HG02938 (cell line): Measurements from ENCODE around the gene HPX.

Experiments used
- ATAC-seq: cut with Tn5 transposase; IDR thresholded peaks from one replicate; pipeline ENCODE4 v1.9.1; 2021; ENCODE audit warnings: mild to moderate bottlenecking, moderate library complexity; ENCODE audit not compliant: unreplicated experiment

The HPX gene, protein sequence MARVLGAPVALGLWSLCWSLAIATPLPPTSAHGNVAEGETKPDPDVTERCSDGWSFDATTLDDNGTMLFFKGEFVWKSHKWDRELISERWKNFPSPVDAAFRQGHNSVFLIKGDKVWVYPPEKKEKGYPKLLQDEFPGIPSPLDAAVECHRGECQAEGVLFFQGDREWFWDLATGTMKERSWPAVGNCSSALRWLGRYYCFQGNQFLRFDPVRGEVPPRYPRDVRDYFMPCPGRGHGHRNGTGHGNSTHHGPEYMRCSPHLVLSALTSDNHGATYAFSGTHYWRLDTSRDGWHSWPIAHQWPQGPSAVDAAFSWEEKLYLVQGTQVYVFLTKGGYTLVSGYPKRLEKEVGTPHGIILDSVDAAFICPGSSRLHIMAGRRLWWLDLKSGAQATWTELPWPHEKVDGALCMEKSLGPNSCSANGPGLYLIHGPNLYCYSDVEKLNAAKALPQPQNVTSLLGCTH

DNA sequence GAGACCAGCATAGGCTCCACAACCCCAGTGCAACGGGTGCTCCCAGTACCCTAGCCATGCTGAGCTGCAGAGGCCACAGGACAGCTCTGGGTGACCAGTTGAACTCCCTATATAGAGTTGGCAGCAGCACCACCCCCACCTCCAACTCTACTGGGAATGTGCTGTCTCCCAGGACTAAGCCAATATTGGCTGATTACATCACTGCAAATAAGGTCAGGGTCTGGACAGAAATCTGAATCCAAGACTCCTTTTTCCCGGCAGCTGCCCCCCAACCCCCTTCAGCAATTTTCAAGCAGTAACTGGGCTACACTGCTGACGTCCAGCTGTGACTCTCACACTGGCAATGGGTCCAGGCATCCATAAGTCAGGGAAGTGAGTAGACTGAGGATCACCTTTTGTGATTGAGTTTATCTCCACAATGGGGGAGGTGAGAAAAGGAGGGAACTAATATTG lies at the start of gene HPX:
Gene HPX (minus strand): TSS at position 82 of the 453 bp plus-strand sequence. CDS start 24 bp downstream, at position 58.
- ATAC-seq: no peak

DNA sequence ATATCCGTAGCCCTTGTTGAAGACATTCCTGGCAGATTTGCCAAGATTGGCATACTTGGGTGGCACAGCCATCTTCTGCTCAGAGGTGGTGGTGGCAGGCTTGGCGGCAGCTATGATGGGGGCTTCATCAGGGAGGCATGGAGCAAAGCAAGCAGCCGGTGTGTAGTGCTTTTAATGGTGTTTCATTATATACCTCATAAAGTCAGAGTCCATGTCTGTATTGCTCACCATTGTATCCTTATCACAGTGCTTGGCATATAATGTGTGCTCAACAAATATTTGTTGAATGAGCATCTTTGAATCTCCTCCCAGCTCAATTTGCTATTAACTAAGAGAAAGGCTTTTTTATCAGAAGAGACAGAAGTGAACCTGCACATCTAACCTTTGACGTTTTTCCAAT lies 48.5 kb upstream of the HPX start:
- no peak for ATAC-seq

DNA sequence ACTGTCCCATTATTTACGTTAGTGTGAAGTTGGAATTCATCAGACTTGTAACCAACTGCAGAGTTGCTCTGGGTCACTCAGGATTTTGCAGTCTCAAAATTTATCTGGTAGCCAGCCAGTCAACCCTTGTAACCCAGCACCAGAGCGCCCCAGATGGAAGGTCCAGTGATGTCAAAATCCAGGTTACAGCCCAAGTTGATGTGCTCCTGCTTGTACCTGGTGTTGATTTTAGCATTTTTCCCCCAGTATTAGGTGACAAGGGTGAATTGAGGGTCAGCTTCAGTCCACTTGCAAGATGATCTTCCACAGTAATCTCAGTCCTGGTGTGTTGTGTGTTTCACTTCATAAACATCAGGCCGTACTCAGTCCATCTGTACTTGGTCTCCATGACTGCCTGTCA lies 48.0 kb upstream of the HPX start:
- ATAC-seq: no peak

DNA sequence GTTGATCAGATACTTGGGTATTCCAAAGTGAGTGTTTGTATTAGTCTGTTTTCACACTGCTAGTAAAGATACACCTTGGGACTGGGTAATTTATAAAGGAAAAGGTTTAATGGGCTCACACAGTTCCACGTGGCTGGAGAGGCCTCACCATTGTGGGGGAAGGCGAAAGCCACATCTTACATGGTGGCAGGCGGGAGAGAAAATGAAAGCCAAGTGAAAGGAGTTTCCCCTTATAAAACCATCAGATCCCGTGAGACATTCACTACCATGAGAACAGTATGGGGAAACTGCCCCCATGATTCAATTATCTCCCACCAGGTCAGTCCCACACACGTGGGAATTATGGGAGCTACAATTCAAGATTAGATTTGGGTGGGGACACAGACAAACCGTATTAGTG lies 47.6 kb upstream of the HPX start:
- ATAC-seq: no peak

- no peak for ATAC-seq
Measured at GRCh38 chr11:6486938-6487337, 46.2 kb upstream of the HPX start.

DNA sequence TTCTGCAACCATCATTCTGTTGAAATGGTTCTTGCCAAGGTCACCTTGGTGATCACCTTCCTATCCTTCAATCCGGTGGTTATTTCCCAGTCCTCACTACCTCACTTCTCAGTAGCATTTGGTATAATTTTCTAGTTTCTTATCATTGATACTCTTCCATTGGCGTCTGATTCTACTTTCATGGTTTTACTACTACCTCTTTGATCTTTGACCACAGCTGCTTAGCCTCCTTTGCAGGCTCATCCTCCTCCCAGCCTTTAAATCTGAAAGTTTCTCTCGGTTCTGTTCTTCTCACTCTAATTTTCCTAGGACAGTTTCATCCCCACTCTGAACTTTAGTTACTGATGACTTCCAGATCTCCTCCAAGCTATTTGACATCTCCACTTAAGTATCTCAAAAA lies 45.5 kb upstream of the HPX start:
- ATAC-seq: no peak

- no peak for ATAC-seq
Measured at GRCh38 chr11:6485661-6486060, 44.9 kb upstream of the HPX start.

GRCh38 chr11:6483015-6483414 lies 42.2 kb upstream of the HPX start:
- ATAC-seq: no peak

DNA sequence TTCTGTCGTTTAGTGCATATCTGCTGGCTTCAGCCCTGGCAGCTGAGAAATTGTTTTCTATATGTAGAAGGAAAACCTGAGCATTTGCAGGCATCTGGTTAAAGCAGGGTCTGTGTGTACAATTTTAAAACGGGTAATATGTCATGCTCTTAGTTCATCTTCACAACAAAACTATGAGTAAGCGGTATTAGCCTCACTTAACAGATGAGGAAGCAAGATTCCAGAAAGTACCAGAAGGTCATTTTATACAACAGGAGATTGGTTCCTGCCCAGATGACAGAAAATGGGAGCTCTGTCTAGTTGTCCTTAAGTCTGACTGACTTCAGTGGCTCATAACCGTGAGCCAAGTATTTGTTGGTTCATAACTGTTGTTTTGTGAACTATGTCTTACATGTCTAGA lies 41.7 kb upstream of the HPX start:
- ATAC-seq: no peak

DNA sequence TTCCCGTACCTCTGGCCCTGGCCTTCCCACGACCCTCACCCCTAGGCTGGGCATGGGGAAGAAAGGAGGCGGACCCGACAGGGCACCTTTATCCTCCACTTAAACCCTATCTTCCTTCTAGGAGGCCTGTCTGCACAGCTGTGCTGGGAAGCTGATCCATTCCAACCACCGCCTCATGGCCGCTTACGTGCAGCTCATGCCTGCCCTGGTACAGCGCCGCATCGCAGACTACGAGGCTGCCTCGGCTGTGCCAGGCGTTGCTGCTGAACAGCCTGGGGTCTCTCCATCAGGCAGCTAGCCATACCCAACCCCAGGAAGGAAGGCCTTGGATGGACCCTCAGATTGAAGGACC lies 41.1 kb upstream of the HPX start:
- peak; percentile 2 for ATAC-seq

- peak; percentile 99 for ATAC-seq
Measured at GRCh38 chr11:6481012-6481923, 40.5 kb upstream of the HPX start, which contains the start of the genes ARFIP2 and TIMM10B. ARFIP2 (minus strand) TSS chr11:6481331; CDS start chr11:6480421, 910 bp downstream. TIMM10B (plus strand) TSS chr11:6481501; CDS start chr11:6481517, 16 bp downstream.

GRCh38 chr11:6480299-6480914 lies 39.6 kb upstream of the HPX start:
- no peak for ATAC-seq

DNA sequence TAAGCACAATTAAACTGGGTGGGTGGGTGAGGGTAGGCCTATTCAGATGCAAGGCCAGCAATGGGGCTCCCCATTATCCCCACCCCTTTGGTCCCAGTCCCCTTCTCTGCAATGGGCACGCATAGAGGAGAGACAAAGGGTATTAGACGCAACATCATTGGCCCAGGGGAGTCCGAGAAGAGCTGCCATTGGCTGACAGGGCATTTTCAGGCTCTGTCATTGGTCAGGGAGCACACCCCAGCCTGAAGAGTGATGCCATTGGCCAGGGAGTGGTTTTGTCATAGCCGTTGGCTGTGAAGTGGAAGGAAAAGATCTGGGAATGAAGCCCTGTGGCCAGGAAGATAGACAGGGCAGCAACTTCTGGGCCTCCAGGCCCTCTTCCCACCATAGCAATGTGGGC lies 35.8 kb upstream of the HPX start:
- no peak for ATAC-seq

DNA sequence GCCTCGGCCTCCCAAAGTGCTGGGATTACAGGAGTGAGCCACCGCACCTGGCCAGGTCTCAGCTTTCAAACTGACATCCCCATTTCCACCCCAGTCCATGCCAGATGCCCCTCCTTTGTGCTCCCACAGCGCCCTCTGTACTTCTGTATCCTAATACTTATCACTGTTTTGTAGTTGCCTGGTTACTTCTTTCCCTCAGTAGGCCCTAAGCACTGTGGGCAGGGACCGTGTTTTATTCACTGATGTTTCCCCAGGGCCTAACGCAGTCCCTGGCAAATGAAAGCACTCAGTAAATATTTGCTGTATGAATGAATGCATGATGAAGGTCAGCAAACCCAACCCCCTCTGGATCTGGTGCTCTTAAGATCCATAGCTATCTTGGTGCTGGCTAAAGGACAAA lies 35.1 kb upstream of the HPX start:
- no peak for ATAC-seq

DNA sequence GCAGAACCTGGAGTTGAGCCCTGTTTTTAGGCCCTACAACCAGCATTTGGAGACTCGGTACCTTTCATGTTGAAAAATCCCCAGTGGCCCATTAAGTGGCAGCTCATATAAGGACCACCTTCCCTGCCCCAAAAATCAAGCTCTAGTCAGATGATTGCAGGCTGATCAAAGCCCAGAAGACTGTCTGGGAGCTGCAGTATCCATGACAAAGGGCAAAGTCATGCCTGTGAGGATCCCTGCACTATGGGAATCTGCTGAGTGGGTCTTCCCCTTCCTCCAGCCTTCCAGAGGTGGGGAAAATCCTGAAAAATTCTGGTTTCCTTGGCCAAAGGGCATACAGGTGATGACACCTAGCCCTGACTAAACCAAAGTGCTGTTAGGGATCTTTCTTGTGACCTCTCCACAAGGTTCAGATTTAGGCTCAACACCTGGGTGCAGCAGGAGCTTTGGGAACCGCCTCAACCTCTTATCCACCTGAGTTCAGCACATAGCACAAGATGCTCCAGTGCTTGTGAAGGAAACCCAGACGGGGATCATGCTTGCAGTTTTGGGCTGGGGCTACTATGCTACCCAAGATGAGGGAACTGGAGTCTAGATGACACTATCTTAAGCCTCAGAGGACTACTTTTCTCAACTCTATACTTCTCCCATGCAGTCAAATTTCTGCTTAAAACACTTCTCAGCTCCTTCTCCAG lies 34.2 kb upstream of the HPX start:
- no peak for ATAC-seq

- no peak for ATAC-seq
Measured at GRCh38 chr11:6474413-6474792, 33.6 kb upstream of the HPX start.

- no peak for ATAC-seq
Measured at GRCh38 chr11:6473451-6474412, 32.9 kb upstream of the HPX start, which contains the start of gene TRIM3. TRIM3 (minus strand) TSS chr11:6473941; CDS start chr11:6465695, 8,246 bp downstream.

DNA sequence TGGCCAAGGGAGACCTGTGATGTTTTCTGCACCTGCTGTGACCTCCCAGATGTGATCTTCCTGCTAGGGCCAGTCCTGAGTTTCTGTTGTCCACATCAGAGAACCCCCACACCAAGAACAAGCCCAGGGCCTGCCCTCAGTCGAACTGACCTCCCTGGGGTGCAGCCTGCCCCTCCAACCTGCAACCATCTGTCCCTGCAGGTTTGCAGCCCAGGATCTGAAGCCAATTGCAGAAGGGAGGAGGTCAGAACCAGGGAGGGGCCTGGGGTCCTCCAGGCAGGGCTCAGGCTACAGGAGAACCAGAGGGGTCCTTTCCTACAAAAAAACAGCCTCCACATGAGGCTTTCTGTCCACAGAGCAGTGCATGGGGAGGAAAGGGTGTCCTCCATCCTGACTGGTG lies 32.1 kb upstream of the HPX start:
- ATAC-seq: no peak

GRCh38 chr11:6469599-6469998 lies 28.8 kb upstream of the HPX start:
- ATAC-seq: no peak
